ENCODE data around the gene ZNF628. TPM values are rescaled to one million over a fixed set of nuclear protein-coding genes. Genes with fewer than 3 reads are reported as not detected.

The ZNF628 gene
- total and polyA plus RNA-seq, 12 donors, result 2.5 to 7.8 (median 4.8) TPM

DNA sequence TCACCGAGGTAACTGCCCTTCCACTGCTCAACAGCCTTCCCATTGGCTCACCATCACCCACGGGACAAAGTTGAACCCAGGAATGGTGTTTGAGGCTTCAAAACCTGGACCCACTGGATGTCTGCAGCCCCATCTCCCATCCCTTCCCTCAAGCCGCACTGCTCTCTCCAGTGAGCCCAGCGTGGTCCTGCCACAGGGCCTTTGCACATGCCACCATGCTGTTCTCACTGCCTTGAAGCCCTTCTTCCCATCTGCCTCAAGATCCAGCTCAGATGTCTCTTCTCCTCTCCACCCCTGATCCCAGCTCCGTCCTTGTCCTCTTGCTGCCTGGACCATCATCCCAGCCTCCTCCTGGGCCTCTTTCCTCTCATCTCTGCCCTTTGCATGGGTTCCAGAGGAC, 37.4 kb upstream of the ZNF628 start:
- Histone ChIP-seq H3K36me3 (no peaks in the 10 kb centered on the region), H3K4me3 (no peak overlapping the region), H3K4me1 (peaks cover 0 to 20% (median 4%) of the 10 kb centered on the region in 9 donors), H3K9me3 (no peaks in the 10 kb centered on the region), H3K27me3 (peaks cover 26 to 81% (median 70%) of the 10 kb centered on the region in 7 donors), H3K27ac (no peak overlapping the region)
- TF ChIP-seq, protein P1, sequence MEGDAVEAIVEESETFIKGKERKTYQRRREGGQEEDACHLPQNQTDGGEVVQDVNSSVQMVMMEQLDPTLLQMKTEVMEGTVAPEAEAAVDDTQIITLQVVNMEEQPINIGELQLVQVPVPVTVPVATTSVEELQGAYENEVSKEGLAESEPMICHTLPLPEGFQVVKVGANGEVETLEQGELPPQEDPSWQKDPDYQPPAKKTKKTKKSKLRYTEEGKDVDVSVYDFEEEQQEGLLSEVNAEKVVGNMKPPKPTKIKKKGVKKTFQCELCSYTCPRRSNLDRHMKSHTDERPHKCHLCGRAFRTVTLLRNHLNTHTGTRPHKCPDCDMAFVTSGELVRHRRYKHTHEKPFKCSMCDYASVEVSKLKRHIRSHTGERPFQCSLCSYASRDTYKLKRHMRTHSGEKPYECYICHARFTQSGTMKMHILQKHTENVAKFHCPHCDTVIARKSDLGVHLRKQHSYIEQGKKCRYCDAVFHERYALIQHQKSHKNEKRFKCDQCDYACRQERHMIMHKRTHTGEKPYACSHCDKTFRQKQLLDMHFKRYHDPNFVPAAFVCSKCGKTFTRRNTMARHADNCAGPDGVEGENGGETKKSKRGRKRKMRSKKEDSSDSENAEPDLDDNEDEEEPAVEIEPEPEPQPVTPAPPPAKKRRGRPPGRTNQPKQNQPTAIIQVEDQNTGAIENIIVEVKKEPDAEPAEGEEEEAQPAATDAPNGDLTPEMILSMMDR (IDR thresholded peaks at IDR 0.05), result no peak
- 74 to 77% methylated on average over 5 of the region's 5 CpGs for WGBS, 2 donors
- ATAC-seq, result no peak
- DNase-seq, result no peak
- intact Hi-C loops (cut with DNase I), result no loop called here

DNA sequence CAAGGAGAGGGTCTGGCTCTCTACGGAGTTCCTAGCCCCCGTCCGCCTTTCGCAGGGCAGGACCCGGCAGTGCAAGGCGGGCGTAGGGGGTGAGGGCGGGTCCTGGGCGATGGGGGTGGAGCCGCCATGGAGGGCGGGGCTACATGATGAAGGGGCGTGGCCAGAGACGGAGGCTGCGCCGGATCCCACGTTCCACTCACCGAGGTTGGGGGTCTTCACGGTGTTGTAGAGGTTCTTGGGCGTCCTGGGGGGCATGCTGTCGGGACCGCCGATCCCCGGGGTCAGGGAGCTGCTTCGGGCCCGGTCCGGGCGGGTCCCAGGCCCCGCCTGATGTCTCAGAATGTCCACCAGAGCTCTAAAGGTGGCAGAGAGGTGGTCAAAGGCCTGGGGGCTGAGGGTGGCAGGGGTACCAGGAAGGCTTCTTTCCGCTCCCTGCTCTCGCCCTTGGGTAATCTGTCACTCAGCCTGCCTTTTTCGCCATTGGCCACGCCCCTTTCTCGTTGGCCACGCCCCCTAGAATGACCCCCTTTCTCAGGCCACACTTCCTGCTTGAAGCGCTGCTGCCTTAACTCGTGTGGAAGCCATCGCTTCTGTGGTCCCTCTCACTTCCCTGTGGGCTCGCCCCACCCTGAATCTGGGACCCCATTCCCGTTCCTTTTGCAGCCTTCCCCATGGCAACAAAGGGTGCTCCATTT, 35.9 kb upstream of the ZNF628 start:
- no peaks in the 10 kb centered on the region for H3K36me3 ChIP-seq
- H3K4me3 ChIP-seq, result peak overlapping the region in 1 of 10 donors; percentile 21
- DNase-seq (no peak), ATAC-seq (no peak)
- peaks cover 0 to 20% (median 4%) of the 10 kb centered on the region in 9 donors for H3K4me1 ChIP-seq
- intact Hi-C loops (cut with DNase I), result no loop called here
- no peak overlapping the region for H3K27ac ChIP-seq
- 7% methylated on average over 39 of the region's 39 CpGs for WGBS, 2 donors
- no peaks in the 10 kb centered on the region for H3K9me3 ChIP-seq
- TF ChIP-seq, protein P1 (IDR thresholded peaks at IDR 0.05), result no peak
- H3K27me3 ChIP-seq, result peaks cover 26 to 96% (median 85%) of the 10 kb centered on the region in 7 donors

DNA sequence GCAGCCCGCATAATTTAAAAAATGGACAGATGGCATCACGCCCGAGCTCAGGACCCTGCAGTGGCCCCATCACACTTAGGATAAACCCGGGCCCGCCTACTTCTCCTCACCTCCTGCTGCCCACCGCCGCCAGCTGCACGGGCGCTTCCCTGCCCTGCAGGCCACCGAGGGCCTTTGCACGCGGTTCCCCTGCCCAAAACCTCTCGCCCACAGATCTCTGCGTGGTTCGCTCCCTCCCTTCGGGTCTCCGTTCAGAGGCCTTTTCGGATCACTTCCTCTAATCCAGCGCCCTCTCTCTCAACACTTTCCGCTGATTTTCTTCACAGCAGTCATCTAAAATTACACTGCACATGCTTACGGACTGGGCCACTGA, 35.1 kb upstream of the ZNF628 start:
- 4 to 6% methylated on average over 21 of the region's 21 CpGs for WGBS, 2 donors
- TF ChIP-seq, protein P1 (IDR thresholded peaks at IDR 0.05), result no peak
- ATAC-seq (no peak), DNase-seq (no peak)
- Histone ChIP-seq H3K27me3 (peaks cover 26 to 96% (median 90%) of the 10 kb centered on the region in 7 donors), H3K27ac (no peak overlapping the region), H3K4me3 (peak overlapping the region in 1 of 10 donors; percentile 10), H3K36me3 (no peaks in the 10 kb centered on the region), H3K4me1 (peaks cover 0 to 20% (median 4%) of the 10 kb centered on the region in 9 donors), H3K9me3 (no peaks in the 10 kb centered on the region)
- intact Hi-C loops (cut with DNase I), result no loop called here

DNA sequence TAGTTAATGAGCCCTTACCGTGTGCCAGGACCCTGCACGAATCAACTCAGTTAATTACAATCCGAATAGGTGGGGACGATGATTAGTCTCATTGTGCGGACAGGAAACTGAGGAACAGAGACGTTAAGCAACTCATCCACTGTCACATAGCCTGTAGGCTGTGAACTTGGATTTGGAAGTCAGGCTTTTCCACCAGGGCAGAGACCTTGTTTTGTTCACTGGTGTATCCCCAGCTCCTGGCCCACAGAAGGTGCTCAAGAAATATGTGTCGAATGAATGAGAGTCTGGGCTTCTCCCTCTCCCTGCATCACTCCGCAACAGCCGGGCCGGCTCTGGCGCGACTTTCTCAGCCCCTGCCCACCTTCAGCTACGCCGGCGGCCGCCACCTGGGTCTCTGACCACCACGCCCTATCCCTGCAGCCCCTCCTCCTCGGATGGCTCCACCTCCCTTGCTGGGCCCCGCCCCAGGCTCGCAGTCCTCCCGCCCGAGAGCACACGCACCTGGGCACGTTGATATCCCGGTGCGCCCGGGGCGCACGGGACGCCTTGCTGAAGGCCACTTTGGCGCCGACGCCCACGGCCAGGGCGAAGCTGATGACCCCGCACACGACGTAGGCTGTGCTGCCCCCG, 34.6 kb upstream of the ZNF628 start:
- Histone ChIP-seq H3K36me3 (no peaks in the 10 kb centered on the region), H3K4me1 (peaks cover 0 to 20% (median 4%) of the 10 kb centered on the region in 9 donors), H3K27me3 (peaks cover 26 to 96% (median 92%) of the 10 kb centered on the region in 7 donors), H3K4me3 (no peak overlapping the region), H3K27ac (no peak overlapping the region), H3K9me3 (no peaks in the 10 kb centered on the region)
- DNase-seq, result no peak
- no peak for ATAC-seq
- TF ChIP-seq, protein P1 (IDR thresholded peaks at IDR 0.05), result no peak
- intact Hi-C loops (cut with DNase I), result no loop called here
- 1 to 3% methylated on average over 39 of the region's 39 CpGs for WGBS, 2 donors

All from heart right ventricle (tissue), 16 donors.